ENCODE results near the gene FXN.
"Not testable (repeated sequence)": the region's sequence is repeated elsewhere in the genome, so short reads cannot be mapped to it uniquely, and the experiment has no call there.

The FXN gene

GRCh38 chr9:69020301-69021145 lies 15.0 kb upstream of the FXN start:
- intact Hi-C loops (cut with DNase I), result no loop called here
- DNase-seq, result no peak

- DNase-seq, result no peak
- intact Hi-C loops (cut with DNase I), result no loop called here
Observed at GRCh38 chr9:69023650-69024049, 11.9 kb upstream of the FXN start.

- DNase-seq, result peak in 1 of 10 donors; percentile 21
- intact Hi-C loops (cut with DNase I), result no loop called here
Observed at GRCh38 chr9:69027355-69028097, 8.0 kb upstream of the FXN start.

GRCh38 chr9:69028754-69029153 lies 6.8 kb upstream of the FXN start:
- no peak for DNase-seq
- intact Hi-C loops (cut with DNase I), result no loop called here

GRCh38 chr9:69029535-69029934 lies 6.0 kb upstream of the FXN start:
- intact Hi-C loops (cut with DNase I), result no loop called here
- DNase-seq, result no peak

- DNase-seq, result no peak
- intact Hi-C loops (cut with DNase I), result no loop called here
Observed at GRCh38 chr9:69030851-69031645, 4.5 kb upstream of the FXN start.

- intact Hi-C loops (cut with DNase I), result no loop called here
- no peak for DNase-seq
Observed at GRCh38 chr9:69034071-69034470, 1.5 kb upstream of the FXN start.

- intact Hi-C loops (cut with DNase I), result loop anchor here (5.0 kb wide), 1 partner anchor 156 kb away; no protein-coding TSS in a partner anchor
- no peak for DNase-seq
Observed at GRCh38 chr9:69036309-69036708, 757 bp downstream of the FXN start.

- no peak for DNase-seq
- intact Hi-C loops (cut with DNase I), result loop anchor here (5.0 kb wide), 1 partner anchor 156 kb away; no protein-coding TSS in a partner anchor
Observed at GRCh38 chr9:69036799-69037198, 1.2 kb downstream of the FXN start.

- intact Hi-C loops (cut with DNase I), result no loop called here
- DNase-seq, result no peak
Observed at GRCh38 chr9:69040646-69041045, 5.1 kb downstream of the FXN start.

GRCh38 chr9:69044240-69045219 lies 9.0 kb downstream of the FXN start:
- intact Hi-C loops (cut with DNase I), result no loop called here
- peak in 2 of 10 donors; percentile 38 to 65 for DNase-seq

- DNase-seq, result no peak
- intact Hi-C loops (cut with DNase I), result no loop called here
Observed at GRCh38 chr9:69045821-69046220, 10.3 kb downstream of the FXN start.

GRCh38 chr9:69046723-69047122 lies 11.2 kb downstream of the FXN start:
- no peak for DNase-seq
- intact Hi-C loops (cut with DNase I), result no loop called here

GRCh38 chr9:69047371-69047770 lies 11.8 kb downstream of the FXN start:
- peak in 1 of 10 donors; percentile 44 for DNase-seq
- intact Hi-C loops (cut with DNase I), result no loop called here

GRCh38 chr9:69049094-69049493 lies 13.5 kb downstream of the FXN start:
- intact Hi-C loops (cut with DNase I), result no loop called here

GRCh38 chr9:69050936-69051335 lies 15.4 kb downstream of the FXN start:
- DNase-seq, result not testable (repeated sequence)
- intact Hi-C loops (cut with DNase I), result loop anchor here (10.0 kb wide), 1 partner anchor 74 kb away; no protein-coding TSS in a partner anchor

More at GRCh38 chr9:69049094-69049493, 13.5 kb downstream of the FXN start:
- DNase-seq, result no peak

GRCh38 chr9:69054989-69055388 lies 19.4 kb downstream of the FXN start:
- intact Hi-C loops (cut with DNase I), result loop anchor here (2.0 to 10.0 kb wide), 2 partner anchors 70 to 138 kb away; no protein-coding TSS in a partner anchor
- no peak for DNase-seq

GRCh38 chr9:69056191-69056815 lies 20.8 kb downstream of the FXN start:
- intact Hi-C loops (cut with DNase I), result loop anchor here (10.0 kb wide), 1 partner anchor 68 kb away; no protein-coding TSS in a partner anchor
- DNase-seq, result no peak

- intact Hi-C loops (cut with DNase I), result loop anchor here (10.0 kb wide), 1 partner anchor 67 kb away; no protein-coding TSS in a partner anchor
- no peak for DNase-seq
Observed at GRCh38 chr9:69058101-69058500, 22.5 kb downstream of the FXN start.
